H9 (cell line): ENCODE results near the gene ARMC9. TPM values are rescaled to one million over a fixed set of nuclear protein-coding genes. Genes with fewer than 3 reads are reported as not detected.
A peak's percentile ranks its signal among the peaks of the same experiment; 100 is the strongest.

ENCODE experiments used
- DNase-seq: peaks from one replicate; pipeline ENCODE4 v3.0.0-alpha.2; 2017
- H2AFZ ChIP-seq: one replicate; pipeline ENCODE4 v1.6.1; 2013; ENCODE audit warnings: mild to moderate bottlenecking, low read length, control low read depth, moderate library complexity
- H2AK5ac ChIP-seq: 2 replicates; pipeline ENCODE4 v1.6.1; 2013; ENCODE audit warnings: low read length, control low read depth, mixed read lengths; ENCODE audit not compliant: insufficient read length
- H2BK120ac ChIP-seq: one replicate; pipeline ENCODE4 v1.6.1; 2013; ENCODE audit warnings: low read depth, mild to moderate bottlenecking, low read length, control low read depth, inconsistent platforms; ENCODE audit not compliant: poor library complexity, severe bottlenecking
- H2BK12ac ChIP-seq: 2 replicates; pipeline ENCODE4 v1.6.1; 2013; ENCODE audit warnings: low read length, control low read depth, mixed read lengths, low read depth; ENCODE audit not compliant: insufficient read length
- H2BK15ac ChIP-seq: 2 replicates; pipeline ENCODE4 v1.6.1; 2013; ENCODE audit warnings: low read depth, low read length, control low read depth
- H2BK20ac ChIP-seq: one replicate; pipeline ENCODE4 v1.6.1; 2013; ENCODE audit warnings: low read depth, mild to moderate bottlenecking, low read length, control low read depth, inconsistent platforms; ENCODE audit not compliant: poor library complexity, severe bottlenecking
- H2BK5ac ChIP-seq: 2 replicates; pipeline ENCODE4 v1.6.1; 2013; ENCODE audit warnings: low read length, control low read depth, mixed read lengths; ENCODE audit not compliant: insufficient read length
- H3K14ac ChIP-seq: 2 replicates; pipeline ENCODE4 v1.6.1; 2013; ENCODE audit warnings: low read length, control low read depth; ENCODE audit not compliant: insufficient read depth
- H3K18ac ChIP-seq: 2 replicates; pipeline ENCODE4 v1.6.1; 2013; ENCODE audit warnings: low read depth, mild to moderate bottlenecking, mixed read lengths, low read length, control low read depth; ENCODE audit not compliant: insufficient read length
- H3K23ac ChIP-seq: 2 replicates; pipeline ENCODE4 v1.6.1; 2013; ENCODE audit warnings: low read length, control low read depth, mixed read lengths, low read depth; ENCODE audit not compliant: insufficient read length
- H3K23me2 ChIP-seq: 2 replicates; pipeline ENCODE4 v1.6.1; 2013; ENCODE audit warnings: low read depth, mild to moderate bottlenecking, mixed read lengths, low read length, control low read depth; ENCODE audit not compliant: insufficient read length, poor library complexity, severe bottlenecking
- H3K27ac ChIP-seq: 2 replicates; pipeline ENCODE4 v1.5.1; 2013; ENCODE audit warnings: low read length, control low read depth, mixed read lengths, low read depth; ENCODE audit not compliant: insufficient read length
- H3K27me3 ChIP-seq: 2 replicates; pipeline ENCODE4 v1.6.1; 2013; ENCODE audit warnings: low read length, control low read depth, inconsistent platforms; ENCODE audit not compliant: insufficient read depth
- H3K4ac ChIP-seq: 2 replicates; pipeline ENCODE4 v1.6.1; 2013; ENCODE audit warnings: low read depth, mild to moderate bottlenecking, control low read depth, inconsistent platforms, low read length, moderate library complexity
- H3K4me1 ChIP-seq: 2 replicates; pipeline ENCODE4 v1.6.1; 2013; ENCODE audit warnings: low read length, control low read depth, inconsistent platforms; ENCODE audit not compliant: insufficient read depth
- H3K4me2 ChIP-seq: 2 replicates; pipeline ENCODE4 v1.6.1; 2013; ENCODE audit warnings: low read length, control low read depth, mixed read lengths; ENCODE audit not compliant: insufficient read length, insufficient read depth
- H3K56ac ChIP-seq: 2 replicates; pipeline ENCODE4 v1.6.1; 2013; ENCODE audit warnings: low read depth, mild to moderate bottlenecking, mixed read lengths, low read length, control low read depth; ENCODE audit not compliant: insufficient read length
- H3K79me1 ChIP-seq: 2 replicates; pipeline ENCODE4 v1.6.1; 2013; ENCODE audit warnings: low read depth, mild to moderate bottlenecking, moderate library complexity, low read length, control low read depth, inconsistent platforms; ENCODE audit not compliant: insufficient read depth, poor library complexity, severe bottlenecking
- H3K79me2 ChIP-seq: 2 replicates; pipeline ENCODE4 v1.6.1; 2013; ENCODE audit warnings: low read length, control low read depth, inconsistent platforms; ENCODE audit not compliant: insufficient read depth
- H3K9ac ChIP-seq: 2 replicates; pipeline ENCODE4 v1.6.1; 2013; ENCODE audit warnings: low read length, control low read depth, mixed read lengths; ENCODE audit not compliant: insufficient read length; ENCODE audit errors: extremely low read depth
- H3K9me3 ChIP-seq: one replicate; pipeline ENCODE4 v1.6.1; 2013; ENCODE audit warnings: low read depth, low read length, inconsistent platforms; ENCODE audit not compliant: control insufficient read depth
- H3T11ph ChIP-seq: one replicate; pipeline ENCODE4 v1.6.1; 2013; ENCODE audit warnings: mild to moderate bottlenecking, low read length, control low read depth, inconsistent platforms
- H4K20me1 ChIP-seq: one replicate; pipeline ENCODE4 v1.6.1; 2013; ENCODE audit not compliant: control insufficient read depth, insufficient read length, insufficient read depth
- H4K5ac ChIP-seq: 2 replicates; pipeline ENCODE4 v1.6.1; 2013; ENCODE audit warnings: low read depth, mild to moderate bottlenecking, mixed read lengths, low read length, control low read depth; ENCODE audit not compliant: insufficient read length
- H4K8ac ChIP-seq: replicated peaks from 2 replicates; pipeline ENCODE4 v1.6.1; 2013; ENCODE audit warnings: low read length, control low read depth, mixed read lengths, low read depth; ENCODE audit not compliant: insufficient read length
- H4K91ac ChIP-seq: 2 replicates; pipeline ENCODE4 v1.6.1; 2013; ENCODE audit warnings: low read depth, mild to moderate bottlenecking, moderate library complexity, mixed read lengths, low read length, control low read depth; ENCODE audit not compliant: insufficient read length
- H3K27ac Mint-ChIP-seq, 3 experiments: 2 replicates in 2 of 3; 3 replicates in 1 of 3; pipeline ENCODE4 v1.8.0; 2020 to 2021; ENCODE audit warnings: mixed read lengths in 3 of 3, mild to moderate bottlenecking in 1 of 3, moderate library complexity in 1 of 3
- H3K27me3 Mint-ChIP-seq: 2 replicates; pipeline ENCODE4 v1.8.0; 2021; ENCODE audit warnings: low read depth, mild to moderate bottlenecking, moderate library complexity, mixed read lengths
- H3K36me3 Mint-ChIP-seq, 3 experiments: 2 replicates in 2 of 3; 3 replicates in 1 of 3; pipeline ENCODE4 v1.8.0; 2020 to 2021; ENCODE audit warnings: low read depth in 3 of 3, mixed read lengths in 3 of 3; ENCODE audit not compliant: insufficient read depth in 1 of 3
- H3K4me1 Mint-ChIP-seq, 2 experiments: 2 replicates each; pipeline ENCODE4 v1.8.0; 2020; ENCODE audit warnings: mixed read lengths in 2 of 2
- H3K4me3 Mint-ChIP-seq, 2 experiments: 2 replicates in 1 of 2; 3 replicates in 1 of 2; pipeline ENCODE4 v1.8.0; 2020 to 2021; ENCODE audit warnings: mild to moderate bottlenecking in 2 of 2, mixed read lengths in 2 of 2, moderate library complexity in 1 of 2
- H3K9me3 Mint-ChIP-seq, 2 experiments: 2 replicates in 1 of 2; 3 replicates in 1 of 2; pipeline ENCODE4 v1.8.0; 2020; ENCODE audit warnings: mild to moderate bottlenecking in 2 of 2, mixed read lengths in 2 of 2, moderate library complexity in 1 of 2
- total RNA-seq: library from RNA; stranded (reverse); gene quantifications from 2 replicates; pipeline ENCODE4 v1.2.1, GENCODE V29; 2021
- TF ChIP-seq, protein P1 (sequence below): fragments of 200-600 bp; sonication (generic); conservative IDR thresholded peaks from 3 replicates; pipeline ENCODE4 v1.8.0; 2021; ENCODE audit warnings: antibody characterized with exemption, mild to moderate bottlenecking

ARMC9 gene
- total RNA-seq, 1 experiment from 2014 or later, result 37.6 TPM

DNA sequence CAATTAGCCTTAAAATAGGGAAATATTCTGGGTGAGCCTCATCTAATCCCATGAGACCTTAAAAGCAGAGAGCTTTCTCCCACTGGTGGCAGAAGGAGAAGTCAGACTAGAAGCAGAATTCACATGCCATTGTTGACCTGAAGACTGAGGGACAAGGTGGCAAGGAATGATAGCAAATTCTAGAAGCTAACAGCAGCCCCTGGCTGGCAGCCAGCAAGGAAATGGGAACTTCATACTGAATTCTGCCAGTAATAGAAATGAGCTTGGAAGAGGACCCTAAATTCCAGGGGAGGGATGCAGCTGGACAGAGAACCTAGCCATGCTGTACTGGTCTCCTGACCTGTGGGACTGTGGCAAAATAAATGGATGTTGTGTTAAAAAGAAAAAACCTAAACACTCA is 216.6 kb downstream of the ARMC9 start:
- H3K27ac ChIP-seq, result no peak overlapping the region
- H3K18ac ChIP-seq, result no peak overlapping the region
- H3K79me2 ChIP-seq, result no peaks in the 10 kb centered on the region
- no peak overlapping the region for H4K8ac ChIP-seq
- no peak overlapping the region for H3K9ac ChIP-seq
- H3K4me1 ChIP-seq, result peaks cover 9% of the 10 kb centered on the region; the same call in 1 of the 2 replicates
- no peak overlapping the region for H4K5ac ChIP-seq
- no peak overlapping the region for H3K56ac ChIP-seq
- no peaks in the 10 kb centered on the region for H4K20me1 ChIP-seq
- H3K14ac ChIP-seq, result no peak overlapping the region
- Mint-ChIP-seq H3K4me1 (peaks cover 38 to 39% of the 10 kb centered on the region in 2 experiments), H3K27me3 (no peaks in the 10 kb centered on the region; the same call in 1 of the 2 replicates), H3K4me3 (no peak overlapping the region), H3K36me3 (peaks cover 3 to 6% (median 6%) of the 10 kb centered on the region in 3 experiments), H3K9me3 (peaks cover 6 to 10% of the 10 kb centered on the region in 2 experiments; a peak in 4 of 5 replicates), H3K27ac (0 out of 7 replicates have a peak overlapping the region, but pooled peaks of 1 of the 3 experiments have one; percentile 52)
- no peak overlapping the region for H2BK12ac ChIP-seq
- DNase-seq, result no peak
- no peak overlapping the region for H3K4ac ChIP-seq
- no peak overlapping the region for H3T11ph ChIP-seq
- TF ChIP-seq, protein P1, sequence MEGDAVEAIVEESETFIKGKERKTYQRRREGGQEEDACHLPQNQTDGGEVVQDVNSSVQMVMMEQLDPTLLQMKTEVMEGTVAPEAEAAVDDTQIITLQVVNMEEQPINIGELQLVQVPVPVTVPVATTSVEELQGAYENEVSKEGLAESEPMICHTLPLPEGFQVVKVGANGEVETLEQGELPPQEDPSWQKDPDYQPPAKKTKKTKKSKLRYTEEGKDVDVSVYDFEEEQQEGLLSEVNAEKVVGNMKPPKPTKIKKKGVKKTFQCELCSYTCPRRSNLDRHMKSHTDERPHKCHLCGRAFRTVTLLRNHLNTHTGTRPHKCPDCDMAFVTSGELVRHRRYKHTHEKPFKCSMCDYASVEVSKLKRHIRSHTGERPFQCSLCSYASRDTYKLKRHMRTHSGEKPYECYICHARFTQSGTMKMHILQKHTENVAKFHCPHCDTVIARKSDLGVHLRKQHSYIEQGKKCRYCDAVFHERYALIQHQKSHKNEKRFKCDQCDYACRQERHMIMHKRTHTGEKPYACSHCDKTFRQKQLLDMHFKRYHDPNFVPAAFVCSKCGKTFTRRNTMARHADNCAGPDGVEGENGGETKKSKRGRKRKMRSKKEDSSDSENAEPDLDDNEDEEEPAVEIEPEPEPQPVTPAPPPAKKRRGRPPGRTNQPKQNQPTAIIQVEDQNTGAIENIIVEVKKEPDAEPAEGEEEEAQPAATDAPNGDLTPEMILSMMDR, result no peak
- no peak overlapping the region for H3K4me2 ChIP-seq
- H2BK20ac ChIP-seq, result no peak overlapping the region
- H3K27me3 ChIP-seq, result no peaks in the 10 kb centered on the region
- no peak overlapping the region for H2BK120ac ChIP-seq
- no peak overlapping the region for H2BK5ac ChIP-seq
- no peak overlapping the region for H3K23ac ChIP-seq
- no peak overlapping the region for H4K91ac ChIP-seq
- H3K23me2 ChIP-seq, result peaks cover 9% of the 10 kb centered on the region
- H3K79me1 ChIP-seq, result no peaks in the 10 kb centered on the region
- H2BK15ac ChIP-seq, result no peak overlapping the region
- H3K9me3 ChIP-seq, result no peaks in the 10 kb centered on the region
- H2AFZ ChIP-seq, result no peak overlapping the region
- no peak overlapping the region for H2AK5ac ChIP-seq
